GM12878 (cell line): Measurements from ENCODE around the gene TACSTD2. TPM values are rescaled to one million over a fixed set of nuclear protein-coding genes. Genes with fewer than 3 reads are reported as not detected.

ENCODE experiments used
- CBX3 ChIP-seq: fragments of 200-600 bp; sonication (generic); IDR thresholded peaks from 2 replicates; pipeline ENCODE4 v1.6.1; 2016; ENCODE audit warnings: low read depth, borderline replicate concordance
- EZH2 ChIP-seq: IDR thresholded peaks from 2 replicates; pipeline ENCODE4 v1.6.1; 2012; ENCODE audit warnings: low read depth, mild to moderate bottlenecking, control low read depth, inconsistent platforms, low read length, borderline replicate concordance; ENCODE audit not compliant: control insufficient read depth
- GATAD2B ChIP-seq: fragments of 450-650 bp; conservative IDR thresholded peaks from 2 replicates; pipeline ENCODE4 v1.6.1; 2017; ENCODE audit warnings: low read depth, mild to moderate bottlenecking, moderate library complexity
- KLF5 ChIP-seq: fragments of 450-650 bp; IDR thresholded peaks from 2 replicates; pipeline ENCODE4 v1.6.1; 2014; ENCODE audit warnings: mild to moderate bottlenecking; ENCODE audit not compliant: partially characterized antibody
- MAX ChIP-seq: IDR thresholded peaks from 2 replicates; pipeline ENCODE4 v1.6.1; 2012; ENCODE audit warnings: low read depth, low read length, improper control_type of control experiment
- MTA2 ChIP-seq: fragments of 450-650 bp; IDR thresholded peaks from 2 replicates; pipeline ENCODE4 v1.6.1; 2016; ENCODE audit warnings: low read depth, mild to moderate bottlenecking, moderate library complexity
- MXI1 ChIP-seq: fragments of 150-350 bp; IDR thresholded peaks from 2 replicates; pipeline ENCODE4 v1.6.1; 2011; ENCODE audit warnings: low read depth, mild to moderate bottlenecking, inconsistent platforms, low read length, improper control_type of control experiment
- PAX8 ChIP-seq: fragments of 450-650 bp; IDR thresholded peaks from 2 replicates; pipeline ENCODE4 v1.6.1; 2017; ENCODE audit warnings: mild to moderate bottlenecking, moderate library complexity
- REST ChIP-seq: IDR thresholded peaks from 2 replicates; pipeline ENCODE4 v1.6.1; 2012; ENCODE audit warnings: mild to moderate bottlenecking, low read depth, low read length
- STAT1 ChIP-seq: fragments of 450-650 bp; conservative IDR thresholded peaks from 2 replicates; pipeline ENCODE4 v1.6.1; 2014; ENCODE audit warnings: antibody characterized with exemption, mild to moderate bottlenecking
- ZBTB4 ChIP-seq: fragments of 450-650 bp; formaldehyde crosslinking; IDR thresholded peaks from 2 replicates; pipeline ENCODE4 v1.4.0; 2022; ENCODE audit warnings: mild to moderate bottlenecking, moderate library complexity
- ZNF217 ChIP-seq: fragments of 450-650 bp; IDR thresholded peaks from 2 replicates; pipeline ENCODE4 v1.6.1; 2017; ENCODE audit warnings: antibody characterized with exemption, mild to moderate bottlenecking
- polyA plus RNA-seq, 11 experiments: library from polyadenylated mRNA; depleted of rRNA in 4 of 11; unstranded in 6 of 11; stranded (reverse) in 5 of 11; fragments of >200 nt; fragmentation: Nextera tagmentation in 4 of 11; fragmentation: Illumina TruSeq in 1 of 11; extraction: Ambion mirVana in 4 of 11; extraction: Trizol in 1 of 11; gene quantifications; 1 replicate in 1 of 11; 2 replicates in 10 of 11; pipeline versions ENCODE4 v1.2.1 to v1.2.3, GENCODE V29; 2011 to 2016; ENCODE audit warnings: inconsistent platforms in 2 of 11, missing spikeins in 2 of 11, low read depth in 1 of 11
- total RNA-seq, 4 experiments: library from RNA; depleted of rRNA in 3 of 4; stranded (reverse); fragments of >200 nt in 3 of 4; fragmentation: Illumina TruSeq in 1 of 4; extraction: Trizol in 1 of 4; gene quantifications; 2 replicates each; pipeline versions ENCODE4 v1.2.1 to v1.2.3, GENCODE V29; 2013 to 2021

TACSTD2 gene
- total and polyA plus RNA-seq, 10 of the 15 experiments (the other 5 are each of a cell fraction or from before 2014, with no cell fraction given): 0.56 to 9.4 (median 3.7) TPM

GRCh38 chr1:58573705-58574591, 3.1 kb downstream of the TACSTD2 start (continued):
- peak; percentile 91 for TF ChIP-seq ZNF217
- peak; percentile 65 for TF ChIP-seq GATAD2B
- TF ChIP-seq KLF5: peak; percentile 42
- no peak for TF ChIP-seq MAX
- peak; percentile 46; the same call in 1 of the 2 replicates for TF ChIP-seq REST
- TF ChIP-seq EZH2: no peak
- TF ChIP-seq MTA2: peak; percentile 95
- TF ChIP-seq ZBTB4 (CRISPR knock-in tag): no peak
- TF ChIP-seq MXI1: 0 out of 2 replicates have a peak, but pooled peaks have one; percentile 30
- TF ChIP-seq STAT1: no peak
- TF ChIP-seq PAX8: no peak
- TF ChIP-seq CBX3: no peak
